Measurements from ENCODE around the gene ANXA3. TPM values are rescaled to one million over a fixed set of nuclear protein-coding genes. Genes with fewer than 3 reads are reported as not detected.

The ANXA3 gene
- polyA plus RNA-seq, 1 donor from 2014 or later = 0.27 TPM

GRCh38 chr4:78599147-78599546 is 47.6 kb downstream of the ANXA3 start:
- no peak overlapping the region for H3K9ac ChIP-seq (ENCODE audit: low read length)
- no peaks in the 10 kb centered on the region for H3K36me3 ChIP-seq (ENCODE audit: insufficient read depth, low read length)
- H4K20me1 ChIP-seq (ENCODE audit: insufficient read depth) = no peaks in the 10 kb centered on the region
- no peaks in the 10 kb centered on the region for H3F3A ChIP-seq (ENCODE audit: insufficient read depth, low read length, poor library complexity, severe bottlenecking)
- H2AFZ ChIP-seq (ENCODE audit: low read depth, low read length) = no peak overlapping the region
- H3K4me2 ChIP-seq (ENCODE audit: low read length) = no peak overlapping the region
- no peaks in the 10 kb centered on the region for H3K79me2 ChIP-seq (replicated peaks; ENCODE audit: insufficient read depth, low read length)
- no peaks in the 10 kb centered on the region for H3K27me3 ChIP-seq (ENCODE audit: insufficient read depth, low read depth, low read length)
- no peak for TF ChIP-seq REST (IDR thresholded peaks at IDR 0.05; ENCODE audit: borderline replicate concordance)
- no peak for TF ChIP-seq RAD21 (conservative IDR thresholded peaks at IDR 0.05)
- no peak for TF ChIP-seq SMC3 (conservative IDR thresholded peaks at IDR 0.05; ENCODE audit: poor library complexity)
- no peak for TF ChIP-seq POLR2AphosphoS5 (IDR thresholded peaks at IDR 0.05)
- no peak for TF ChIP-seq EZH2 (IDR thresholded peaks at IDR 0.05; ENCODE audit: borderline replicate concordance, insufficient read depth, low read length, poor library complexity, severe bottlenecking)
- H3K9me2 ChIP-seq (ENCODE audit: insufficient read depth, low read length) = no peaks in the 10 kb centered on the region
- H3K4me3 ChIP-seq (ENCODE audit: low read length) = no peak overlapping the region
- H3K27ac ChIP-seq (ENCODE audit: low read length) = no peak overlapping the region
- H3K9me3 ChIP-seq (ENCODE audit: low read length) = no peaks in the 10 kb centered on the region

GRCh38 chr4:78599931-78600375 is 48.4 kb downstream of the ANXA3 start:
- Histone ChIP-seq H3K9ac (ENCODE audit: low read length) (no peak overlapping the region), H3K4me3 (ENCODE audit: low read length) (no peak overlapping the region), H2AFZ (ENCODE audit: low read depth, low read length) (no peak overlapping the region), H3K36me3 (ENCODE audit: insufficient read depth, low read length) (no peaks in the 10 kb centered on the region), H3K9me2 (ENCODE audit: insufficient read depth, low read length) (no peaks in the 10 kb centered on the region), H3K79me2 (replicated peaks; ENCODE audit: insufficient read depth, low read length) (no peaks in the 10 kb centered on the region), H4K20me1 (ENCODE audit: insufficient read depth) (no peaks in the 10 kb centered on the region), H3K9me3 (ENCODE audit: low read length) (no peaks in the 10 kb centered on the region), H3K27me3 (ENCODE audit: insufficient read depth, low read depth, low read length) (no peaks in the 10 kb centered on the region), H3F3A (ENCODE audit: insufficient read depth, low read length, poor library complexity, severe bottlenecking) (no peaks in the 10 kb centered on the region), H3K27ac (ENCODE audit: low read length) (no peak overlapping the region), H3K4me2 (ENCODE audit: low read length) (no peak overlapping the region)
- TF ChIP-seq MXI1 (conservative IDR thresholded peaks at IDR 0.05; ENCODE audit: poor library complexity, severe bottlenecking) = no peak
- TF ChIP-seq REST (IDR thresholded peaks at IDR 0.05; ENCODE audit: borderline replicate concordance) = no peak
- no peak for TF ChIP-seq SMC3 (conservative IDR thresholded peaks at IDR 0.05; ENCODE audit: poor library complexity)
- no peak for TF ChIP-seq POLR2AphosphoS5 (IDR thresholded peaks at IDR 0.05)
- TF ChIP-seq CTCF (IDR thresholded peaks at IDR 0.05; ENCODE audit: poor library complexity, severe bottlenecking) = no peak

Data from neural cell (in vitro differentiated cells).